Heart left ventricle (tissue), 13 donors: Measurements from ENCODE around the gene CBLL1.

ENCODE experiments used
- POLR2A ChIP-seq, 2 donors: fragments of 450-650 bp; IDR thresholded peaks; one replicate each; pipeline ENCODE4 v1.6.1; 2017; ENCODE audit warnings: antibody characterized with exemption in 2 of 2, mild to moderate bottlenecking in 2 of 2, moderate library complexity in 2 of 2
- TF ChIP-seq, protein P1 (sequence below), 12 donors: fragments of 200-600 bp; sonication (generic) in 4 of 12; IDR thresholded peaks; one replicate each; pipeline versions ENCODE4 v1.5.0 to v1.8.0; 2018 to 2022; ENCODE audit warnings: antibody characterized with exemption in 12 of 12, mild to moderate bottlenecking in 5 of 12
- donor health status: ischemic (EF 13 %, LVEDD 7.1; RV severe dilation, severe dysfunction).
- donor health status: DM: no; HTN: yes; CAD: no.
- donor health status: DM: no; HTN: no; CAD: no.
- donor health status: ischemic (EF 25% LVEDD 6.9; RV normal size, moderate dysfunction).
- donor health status: ischemic (EF 25% LVEDD 5.7; RV mildly dilated, moderate dysfunction).
- donor health status: ischemic (EF 35%, LVEDD 5.7; RV mildly dilated, moderate dysfunction).
- donor health status: nonischemic (EF 11% LVEDD 7.7; RV severe dilation, severe dysfunction).
- donor health status: DM: yes; HTN: yes; CAD: no.
- donor health status: PGD.
- donor health status: ischemic (EF 29% LVEDD 5.4; RV normal size, mild dysfunction).
- donor health status: nonischemic (EF 23%, LVEDD 6.1; RV moderate dilation, normal function).

DNA sequence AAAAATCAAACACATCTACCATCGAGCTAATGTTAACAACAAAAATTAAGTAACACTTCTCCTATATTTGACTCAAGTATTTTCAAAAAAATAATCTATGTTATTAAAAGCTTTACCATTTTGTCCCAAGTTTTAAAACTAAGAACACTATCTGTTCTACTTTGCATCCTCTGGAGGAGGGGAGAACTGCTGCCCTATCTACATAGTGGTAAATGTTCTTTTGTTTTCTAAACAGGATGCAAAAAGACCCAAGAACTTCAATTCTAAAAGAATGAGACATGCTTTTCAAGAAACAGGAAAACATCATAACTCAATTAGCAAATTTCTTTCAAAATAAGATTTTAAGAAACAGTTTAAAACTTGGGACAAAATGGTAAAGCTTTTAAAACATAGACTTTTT lies 44.3 kb downstream of the CBLL1 start:
- TF ChIP-seq, protein P1, sequence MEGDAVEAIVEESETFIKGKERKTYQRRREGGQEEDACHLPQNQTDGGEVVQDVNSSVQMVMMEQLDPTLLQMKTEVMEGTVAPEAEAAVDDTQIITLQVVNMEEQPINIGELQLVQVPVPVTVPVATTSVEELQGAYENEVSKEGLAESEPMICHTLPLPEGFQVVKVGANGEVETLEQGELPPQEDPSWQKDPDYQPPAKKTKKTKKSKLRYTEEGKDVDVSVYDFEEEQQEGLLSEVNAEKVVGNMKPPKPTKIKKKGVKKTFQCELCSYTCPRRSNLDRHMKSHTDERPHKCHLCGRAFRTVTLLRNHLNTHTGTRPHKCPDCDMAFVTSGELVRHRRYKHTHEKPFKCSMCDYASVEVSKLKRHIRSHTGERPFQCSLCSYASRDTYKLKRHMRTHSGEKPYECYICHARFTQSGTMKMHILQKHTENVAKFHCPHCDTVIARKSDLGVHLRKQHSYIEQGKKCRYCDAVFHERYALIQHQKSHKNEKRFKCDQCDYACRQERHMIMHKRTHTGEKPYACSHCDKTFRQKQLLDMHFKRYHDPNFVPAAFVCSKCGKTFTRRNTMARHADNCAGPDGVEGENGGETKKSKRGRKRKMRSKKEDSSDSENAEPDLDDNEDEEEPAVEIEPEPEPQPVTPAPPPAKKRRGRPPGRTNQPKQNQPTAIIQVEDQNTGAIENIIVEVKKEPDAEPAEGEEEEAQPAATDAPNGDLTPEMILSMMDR (IDR thresholded peaks at IDR 0.05) = no peak
- no peak for TF ChIP-seq POLR2A (IDR thresholded peaks at IDR 0.05)
